Measurements from ENCODE around the gene NEU2. TPM values are rescaled to one million over a fixed set of nuclear protein-coding genes. Genes with fewer than 3 reads are reported as not detected.

Gene NEU2
- total RNA-seq, 3 donors from 2014 or later (not counting 1 experiment from before 2014, with no cell fraction given) = not detected

DNA sequence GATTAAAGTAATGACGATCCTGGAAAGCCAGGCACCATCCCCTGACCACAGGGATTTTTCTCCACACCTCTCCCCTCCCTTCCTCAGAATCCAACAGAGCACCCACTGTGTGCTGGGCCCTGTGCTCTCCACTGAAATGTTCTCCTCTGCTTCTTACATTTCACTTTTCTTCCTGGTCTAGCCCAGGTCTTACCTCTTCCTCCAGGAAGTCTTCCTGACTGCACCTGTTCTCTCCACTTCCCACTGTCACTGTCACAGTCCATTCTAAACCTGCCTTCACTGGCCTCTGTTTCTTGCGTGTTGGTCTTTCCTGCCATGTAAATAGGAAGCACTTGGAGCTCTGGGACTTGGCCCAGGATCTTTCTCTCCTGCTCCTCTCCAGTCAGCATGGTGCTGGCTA, 12.0 kb upstream of the NEU2 start:
- no peaks in the 10 kb centered on the region for H3K4me1 ChIP-seq (ENCODE audit: control insufficient read depth, insufficient read depth, low read length)
- no peak for ATAC-seq
- no peak for DNase-seq
- TF ChIP-seq, protein P1, sequence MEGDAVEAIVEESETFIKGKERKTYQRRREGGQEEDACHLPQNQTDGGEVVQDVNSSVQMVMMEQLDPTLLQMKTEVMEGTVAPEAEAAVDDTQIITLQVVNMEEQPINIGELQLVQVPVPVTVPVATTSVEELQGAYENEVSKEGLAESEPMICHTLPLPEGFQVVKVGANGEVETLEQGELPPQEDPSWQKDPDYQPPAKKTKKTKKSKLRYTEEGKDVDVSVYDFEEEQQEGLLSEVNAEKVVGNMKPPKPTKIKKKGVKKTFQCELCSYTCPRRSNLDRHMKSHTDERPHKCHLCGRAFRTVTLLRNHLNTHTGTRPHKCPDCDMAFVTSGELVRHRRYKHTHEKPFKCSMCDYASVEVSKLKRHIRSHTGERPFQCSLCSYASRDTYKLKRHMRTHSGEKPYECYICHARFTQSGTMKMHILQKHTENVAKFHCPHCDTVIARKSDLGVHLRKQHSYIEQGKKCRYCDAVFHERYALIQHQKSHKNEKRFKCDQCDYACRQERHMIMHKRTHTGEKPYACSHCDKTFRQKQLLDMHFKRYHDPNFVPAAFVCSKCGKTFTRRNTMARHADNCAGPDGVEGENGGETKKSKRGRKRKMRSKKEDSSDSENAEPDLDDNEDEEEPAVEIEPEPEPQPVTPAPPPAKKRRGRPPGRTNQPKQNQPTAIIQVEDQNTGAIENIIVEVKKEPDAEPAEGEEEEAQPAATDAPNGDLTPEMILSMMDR (IDR thresholded peaks at IDR 0.05) = no peak
- H3K36me3 ChIP-seq (ENCODE audit: control insufficient read depth, insufficient read depth, low read length) = no peaks in the 10 kb centered on the region
- no peaks in the 10 kb centered on the region for H3K27me3 Mint-ChIP-seq (ENCODE audit: low read depth in 2 of 2)
- H3K27ac ChIP-seq (ENCODE audit: low read length) = no peak overlapping the region
- no peaks in the 10 kb centered on the region for H3K27me3 ChIP-seq (ENCODE audit: control insufficient read depth, insufficient read depth, low read length)
- intact Hi-C loops (cut with micrococcal nuclease) = loop anchor here (10.0 kb wide), 1 partner anchor 416 kb away; no protein-coding TSS in a partner anchor
- no peak overlapping the region for H3K27ac Mint-ChIP-seq
- no peak overlapping the region for H3K4me3 Mint-ChIP-seq
- no peak overlapping the region for H3K4me3 ChIP-seq (ENCODE audit: low read length)
- H3K9me3 ChIP-seq (ENCODE audit: control insufficient read depth, insufficient read depth, low read length) = no peaks in the 10 kb centered on the region
- WGBS (ENCODE audit: insufficient coverage) = 88% methylated on average over 2 of the region's 2 CpGs
- no peaks in the 10 kb centered on the region for H3K4me1 Mint-ChIP-seq
- H3K36me3 Mint-ChIP-seq = no peaks in the 10 kb centered on the region
- peaks cover 0 to under 1% of the 10 kb centered on the region in 2 donors for H3K9me3 Mint-ChIP-seq

DNA sequence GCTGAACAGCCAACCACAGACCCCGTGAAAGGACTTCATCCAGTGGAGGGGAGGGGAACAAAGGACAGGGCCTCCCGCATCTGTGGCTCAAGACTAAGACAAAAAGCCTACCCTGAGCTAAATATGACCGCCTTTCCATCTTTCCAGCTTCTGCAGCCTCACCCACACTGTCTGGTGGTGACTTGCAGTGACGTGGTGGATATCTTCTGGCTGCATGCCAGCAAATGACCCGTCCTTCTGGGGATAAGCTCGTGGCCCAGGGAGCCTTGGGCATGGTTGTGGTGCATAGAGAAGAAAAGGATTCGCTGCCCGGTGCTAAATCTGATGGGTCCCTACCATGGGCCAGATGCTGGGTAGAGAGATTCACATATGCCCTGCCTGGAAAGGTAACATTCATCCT, 10.7 kb upstream of the NEU2 start:
- no peaks in the 10 kb centered on the region for H3K36me3 ChIP-seq (ENCODE audit: control insufficient read depth, insufficient read depth, low read length)
- ATAC-seq = no peak
- H3K27me3 Mint-ChIP-seq (ENCODE audit: low read depth in 2 of 2) = no peaks in the 10 kb centered on the region
- no peak for DNase-seq
- no peak overlapping the region for H3K27ac ChIP-seq (ENCODE audit: low read length)
- no peak overlapping the region for H3K4me3 ChIP-seq (ENCODE audit: low read length)
- H3K9me3 ChIP-seq (ENCODE audit: control insufficient read depth, insufficient read depth, low read length) = no peaks in the 10 kb centered on the region
- intact Hi-C loops (cut with micrococcal nuclease) = loop anchor here (10.0 kb wide), 1 partner anchor 417 kb away; no protein-coding TSS in a partner anchor
- no peaks in the 10 kb centered on the region for H3K27me3 ChIP-seq (ENCODE audit: control insufficient read depth, insufficient read depth, low read length)
- TF ChIP-seq, protein P1 (IDR thresholded peaks at IDR 0.05) = no peak
- H3K9me3 Mint-ChIP-seq = no peaks in the 10 kb centered on the region
- H3K27ac Mint-ChIP-seq = no peak overlapping the region
- H3K4me1 ChIP-seq (ENCODE audit: control insufficient read depth, insufficient read depth, low read length) = no peaks in the 10 kb centered on the region
- no peaks in the 10 kb centered on the region for H3K4me1 Mint-ChIP-seq
- H3K4me3 Mint-ChIP-seq = no peak overlapping the region
- WGBS (ENCODE audit: insufficient coverage) = 87% methylated on average over 8 of the region's 8 CpGs
- no peaks in the 10 kb centered on the region for H3K36me3 Mint-ChIP-seq

DNA sequence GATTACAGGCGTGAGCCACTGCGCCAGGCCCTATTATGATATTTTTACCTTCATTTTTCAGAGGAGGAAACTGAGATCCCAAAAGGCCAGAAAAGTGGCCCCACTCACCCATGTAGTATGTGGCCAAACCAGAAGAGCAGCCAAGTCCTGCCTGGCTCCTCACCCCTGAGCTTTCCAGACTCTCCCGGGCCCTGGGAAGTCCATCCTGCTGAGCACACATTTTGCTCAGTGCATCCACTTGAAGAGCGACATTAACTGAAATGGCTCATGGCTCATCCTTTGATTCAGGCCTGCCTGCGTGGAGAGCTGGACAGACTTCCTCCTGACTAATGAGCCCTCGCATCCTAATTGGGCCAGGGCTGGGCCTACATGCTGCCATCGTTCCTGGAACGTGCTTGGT, 9.9 kb upstream of the NEU2 start:
- H3K4me3 Mint-ChIP-seq = no peak overlapping the region
- no peak overlapping the region for H3K4me3 ChIP-seq (ENCODE audit: low read length)
- no peaks in the 10 kb centered on the region for H3K36me3 Mint-ChIP-seq
- DNase-seq (no peak), ATAC-seq (no peak)
- H3K27ac ChIP-seq (ENCODE audit: low read length) = no peak overlapping the region
- H3K27me3 ChIP-seq (ENCODE audit: control insufficient read depth, insufficient read depth, low read length) = no peaks in the 10 kb centered on the region
- no peaks in the 10 kb centered on the region for H3K27me3 Mint-ChIP-seq (ENCODE audit: low read depth in 2 of 2)
- H3K27ac Mint-ChIP-seq = no peak overlapping the region
- H3K9me3 ChIP-seq (ENCODE audit: control insufficient read depth, insufficient read depth, low read length) = no peaks in the 10 kb centered on the region
- intact Hi-C loops (cut with micrococcal nuclease) = loop anchor here (10.0 kb wide), 1 partner anchor 418 kb away; no protein-coding TSS in a partner anchor
- TF ChIP-seq, protein P1 (IDR thresholded peaks at IDR 0.05) = no peak
- H3K9me3 Mint-ChIP-seq = no peaks in the 10 kb centered on the region
- no peaks in the 10 kb centered on the region for H3K36me3 ChIP-seq (ENCODE audit: control insufficient read depth, insufficient read depth, low read length)
- no peaks in the 10 kb centered on the region for H3K4me1 ChIP-seq (ENCODE audit: control insufficient read depth, insufficient read depth, low read length)
- no peaks in the 10 kb centered on the region for H3K4me1 Mint-ChIP-seq
- 91% methylated on average over 8 of the region's 8 CpGs for WGBS (ENCODE audit: insufficient coverage)
